ENCODE results near the gene DCHS1. TPM values are rescaled to one million over a fixed set of nuclear protein-coding genes. Genes with fewer than 3 reads are reported as not detected.

The DCHS1 gene
- total and polyA plus RNA-seq, 2 of the 13 experiments (the other 11 are each of a cell fraction or from before 2014, with no cell fraction given): under 0.01 to 0.03 TPM

DNA sequence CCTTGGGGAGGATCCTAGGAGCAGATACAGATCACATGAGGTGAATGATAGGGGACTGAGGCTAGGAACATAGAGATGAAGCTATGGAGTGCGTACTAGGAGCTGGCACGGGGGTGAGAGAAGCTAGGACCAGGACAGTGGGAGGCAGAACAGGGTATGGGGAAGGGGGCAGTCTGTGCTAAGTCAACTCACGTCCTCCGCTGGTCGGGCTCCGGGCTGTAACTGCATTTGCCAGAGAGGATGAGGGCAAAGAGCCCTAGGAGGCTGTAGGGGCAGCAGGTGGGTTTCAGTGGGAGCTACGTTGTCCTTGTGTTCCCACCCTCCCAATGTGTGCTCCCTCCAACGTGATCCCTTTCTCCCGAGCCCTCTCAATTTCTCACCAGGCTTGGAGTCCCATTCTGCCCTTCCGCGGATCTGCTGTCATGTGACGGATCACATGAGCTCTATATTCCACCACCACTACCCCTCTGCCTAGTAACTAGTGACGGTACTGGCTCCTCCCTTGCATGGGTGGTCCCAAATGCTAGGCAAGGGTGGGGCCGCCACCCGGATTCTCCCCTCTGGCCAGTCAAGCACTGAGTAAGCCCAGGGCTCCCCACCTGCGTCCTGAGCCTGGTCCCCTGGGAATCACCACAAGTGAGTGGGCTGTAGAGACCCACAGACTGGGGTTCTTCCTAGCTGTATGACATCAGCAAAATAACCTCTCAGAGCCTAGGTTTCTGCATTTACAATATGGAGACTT, 36.4 kb downstream of the DCHS1 start, which contains the start of gene TPP1 (continued):
- TF ChIP-seq, protein P1, sequence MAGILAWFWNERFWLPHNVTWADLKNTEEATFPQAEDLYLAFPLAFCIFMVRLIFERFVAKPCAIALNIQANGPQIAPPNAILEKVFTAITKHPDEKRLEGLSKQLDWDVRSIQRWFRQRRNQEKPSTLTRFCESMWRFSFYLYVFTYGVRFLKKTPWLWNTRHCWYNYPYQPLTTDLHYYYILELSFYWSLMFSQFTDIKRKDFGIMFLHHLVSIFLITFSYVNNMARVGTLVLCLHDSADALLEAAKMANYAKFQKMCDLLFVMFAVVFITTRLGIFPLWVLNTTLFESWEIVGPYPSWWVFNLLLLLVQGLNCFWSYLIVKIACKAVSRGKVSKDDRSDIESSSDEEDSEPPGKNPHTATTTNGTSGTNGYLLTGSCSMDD (CRISPR knock-in tag; IDR thresholded peaks at IDR 0.05): no peak
- TF ChIP-seq, protein P2, sequence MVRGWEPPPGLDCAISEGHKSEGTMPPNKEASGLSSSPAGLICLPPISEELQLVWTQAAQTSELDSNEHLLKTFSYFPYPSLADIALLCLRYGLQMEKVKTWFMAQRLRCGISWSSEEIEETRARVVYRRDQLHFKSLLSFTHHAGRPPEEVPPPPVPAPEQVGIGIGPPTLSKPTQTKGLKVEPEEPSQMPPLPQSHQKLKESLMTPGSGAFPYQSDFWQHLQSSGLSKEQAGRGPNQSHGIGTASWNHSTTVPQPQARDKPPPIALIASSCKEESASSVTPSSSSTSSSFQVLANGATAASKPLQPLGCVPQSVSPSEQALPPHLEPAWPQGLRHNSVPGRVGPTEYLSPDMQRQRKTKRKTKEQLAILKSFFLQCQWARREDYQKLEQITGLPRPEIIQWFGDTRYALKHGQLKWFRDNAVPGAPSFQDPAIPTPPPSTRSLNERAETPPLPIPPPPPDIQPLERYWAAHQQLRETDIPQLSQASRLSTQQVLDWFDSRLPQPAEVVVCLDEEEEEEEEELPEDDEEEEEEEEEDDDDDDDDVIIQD (CRISPR knock-in tag; IDR thresholded peaks at IDR 0.05; ENCODE audit: low read depth): no peak
- TF ChIP-seq ZNF264 (CRISPR knock-in tag; IDR thresholded peaks at IDR 0.05) (peak; percentile 70; the same call in 1 of the 2 replicates), ZNF121 (CRISPR knock-in tag; IDR thresholded peaks at IDR 0.05) (no peak), FOSL1 (CRISPR knock-in tag; IDR thresholded peaks at IDR 0.05; ENCODE audit: borderline replicate concordance) (no peak), BRD4 (CRISPR knock-in tag; IDR thresholded peaks at IDR 0.05) (0 out of 2 replicates have a peak, but pooled peaks have one; percentile 38), ZNF296 (CRISPR knock-in tag; conservative IDR thresholded peaks at IDR 0.05) (no peak), ATF7 (IDR thresholded peaks at IDR 0.05) (no peak), ATF7 (CRISPR knock-in tag; IDR thresholded peaks at IDR 0.05) (no peak), AGO1 (IDR thresholded peaks at IDR 0.05; ENCODE audit: low read depth, low read length, poor library complexity, severe bottlenecking) (no peak), SPEN (CRISPR knock-in tag; IDR thresholded peaks at IDR 0.05; ENCODE audit: low read depth) (no peak), FLYWCH1 (CRISPR knock-in tag; IDR thresholded peaks at IDR 0.05) (no peak), PAWR (CRISPR knock-in tag; IDR thresholded peaks at IDR 0.05; ENCODE audit: borderline replicate concordance) (no peak), TBL1XR1 (IDR thresholded peaks at IDR 0.05; ENCODE audit: borderline replicate concordance, low read length, partially characterized antibody) (no peak), YEATS4 (CRISPR knock-in tag; IDR thresholded peaks at IDR 0.05; ENCODE audit: borderline replicate concordance) (peak; percentile 65), PRMT3 (CRISPR knock-in tag; IDR thresholded peaks at IDR 0.05; ENCODE audit: borderline replicate concordance, low read depth) (no peak), NFE2L2 (IDR thresholded peaks at IDR 0.05; ENCODE audit: low read length) (no peak), ZNF34 (CRISPR knock-in tag; IDR thresholded peaks at IDR 0.05; ENCODE audit: borderline replicate concordance) (no peak), ZFP62 (CRISPR knock-in tag; IDR thresholded peaks at IDR 0.05) (no peak), JUNB (CRISPR knock-in tag; IDR thresholded peaks at IDR 0.05; ENCODE audit: borderline replicate concordance) (no peak), CEBPG (CRISPR knock-in tag; IDR thresholded peaks at IDR 0.05) (no peak), ZNF780A (CRISPR knock-in tag; IDR thresholded peaks at IDR 0.05) (no peak), ZNF572 (CRISPR knock-in tag; IDR thresholded peaks at IDR 0.05) (no peak), SRF (IDR thresholded peaks at IDR 0.05; ENCODE audit: low read depth, low read length) (no peak; the same call in 1 of the 2 replicates), GATAD1 (CRISPR knock-in tag; IDR thresholded peaks at IDR 0.05) (peak; percentile 96), NAIF1 (CRISPR knock-in tag; IDR thresholded peaks at IDR 0.05; ENCODE audit: borderline replicate concordance) (no peak), ZNF567 (CRISPR knock-in tag; IDR thresholded peaks at IDR 0.05; ENCODE audit: borderline replicate concordance) (no peak)
- TF ChIP-seq, protein P3, sequence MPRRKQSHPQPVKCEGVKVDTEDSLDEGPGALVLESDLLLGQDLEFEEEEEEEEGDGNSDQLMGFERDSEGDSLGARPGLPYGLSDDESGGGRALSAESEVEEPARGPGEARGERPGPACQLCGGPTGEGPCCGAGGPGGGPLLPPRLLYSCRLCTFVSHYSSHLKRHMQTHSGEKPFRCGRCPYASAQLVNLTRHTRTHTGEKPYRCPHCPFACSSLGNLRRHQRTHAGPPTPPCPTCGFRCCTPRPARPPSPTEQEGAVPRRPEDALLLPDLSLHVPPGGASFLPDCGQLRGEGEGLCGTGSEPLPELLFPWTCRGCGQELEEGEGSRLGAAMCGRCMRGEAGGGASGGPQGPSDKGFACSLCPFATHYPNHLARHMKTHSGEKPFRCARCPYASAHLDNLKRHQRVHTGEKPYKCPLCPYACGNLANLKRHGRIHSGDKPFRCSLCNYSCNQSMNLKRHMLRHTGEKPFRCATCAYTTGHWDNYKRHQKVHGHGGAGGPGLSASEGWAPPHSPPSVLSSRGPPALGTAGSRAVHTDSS (CRISPR knock-in tag; conservative IDR thresholded peaks at IDR 0.05): no peak
- TF ChIP-seq, protein P4, sequence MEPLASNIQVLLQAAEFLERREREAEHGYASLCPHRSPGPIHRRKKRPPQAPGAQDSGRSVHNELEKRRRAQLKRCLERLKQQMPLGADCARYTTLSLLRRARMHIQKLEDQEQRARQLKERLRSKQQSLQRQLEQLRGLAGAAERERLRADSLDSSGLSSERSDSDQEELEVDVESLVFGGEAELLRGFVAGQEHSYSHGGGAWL (CRISPR knock-in tag; IDR thresholded peaks at IDR 0.05): no peak
